MM.1S (cell line): ENCODE data around the gene CXCL8.

Source experiments
- DNase-seq: peaks from one replicate; pipeline ENCODE4 v3.0.0-alpha.2; 2015
- H2AFZ ChIP-seq: fragments of 300-600 bp; sonication (generic); 2 replicates; pipeline ENCODE4 v1.6.0; 2016; ENCODE audit warnings: antibody characterized with exemption, low read length
- H3F3A ChIP-seq: fragments of 300-600 bp; sonication (generic); 2 replicates; pipeline ENCODE4 v1.6.1; 2016; ENCODE audit warnings: mild to moderate bottlenecking, antibody characterized with exemption, low read length, moderate library complexity, mixed read lengths; ENCODE audit not compliant: insufficient read depth
- H3K27ac ChIP-seq: fragments of 300-600 bp; sonication (generic); 2 replicates; pipeline ENCODE4 v1.5.1; 2016; ENCODE audit warnings: mild to moderate bottlenecking, low read length
- H3K27me3 ChIP-seq: fragments of 300-600 bp; sonication (generic); replicated peaks from 2 replicates; pipeline ENCODE4 v1.6.0; 2016; ENCODE audit warnings: low read length; ENCODE audit not compliant: insufficient read depth
- H3K36me3 ChIP-seq: fragments of 300-600 bp; sonication (generic); replicated peaks from 2 replicates; pipeline ENCODE4 v1.6.1; 2016; ENCODE audit warnings: mild to moderate bottlenecking, low read length, mixed read lengths; ENCODE audit not compliant: insufficient read depth
- H3K4me1 ChIP-seq: fragments of 300-600 bp; sonication (generic); 2 replicates; pipeline ENCODE4 v1.6.1; 2016; ENCODE audit warnings: low read length, mixed read lengths
- H3K4me2 ChIP-seq: fragments of 300-600 bp; sonication (generic); 2 replicates; pipeline ENCODE4 v1.6.0; 2016; ENCODE audit warnings: low read depth, low read length
- H3K4me3 ChIP-seq: fragments of 300-600 bp; sonication (generic); 2 replicates; pipeline ENCODE4 v1.5.1; 2016; ENCODE audit warnings: low read length, mixed read lengths
- H3K79me2 ChIP-seq: fragments of 300-600 bp; sonication (generic); 2 replicates; pipeline ENCODE4 v1.6.1; 2016; ENCODE audit warnings: mixed run types, low read length, mixed read lengths
- H3K9ac ChIP-seq: fragments of 300-600 bp; sonication (generic); 2 replicates; pipeline ENCODE4 v1.6.1; 2016; ENCODE audit warnings: low read length, mixed read lengths
- H3K9me2 ChIP-seq: fragments of 300-600 bp; sonication (generic); replicated peaks from 2 replicates; pipeline ENCODE4 v1.6.1; 2016; ENCODE audit warnings: mild to moderate bottlenecking, low read length, mixed read lengths; ENCODE audit not compliant: insufficient read depth
- H3K9me3 ChIP-seq: fragments of 300-600 bp; sonication (generic); replicated peaks from 2 replicates; pipeline ENCODE4 v1.6.1; 2016; ENCODE audit warnings: mild to moderate bottlenecking, low read length, mixed read lengths; ENCODE audit not compliant: insufficient read depth
- H4K20me1 ChIP-seq: fragments of 300-600 bp; sonication (generic); 2 replicates; pipeline ENCODE4 v1.6.1; 2016; ENCODE audit warnings: mild to moderate bottlenecking, low read length, moderate library complexity, mixed read lengths; ENCODE audit not compliant: insufficient read depth
- CTCF ChIP-seq: fragments of 300-600 bp; sonication (generic); IDR thresholded peaks from 2 replicates; pipeline ENCODE4 v1.5.1; 2016; ENCODE audit warnings: antibody characterized with exemption, low read length, mixed read lengths
- EZH2 ChIP-seq: fragments of 300-600 bp; sonication (generic); optimal IDR thresholded peaks from 2 replicates; pipeline ENCODE3; 2017; ENCODE audit warnings: low read depth, mild to moderate bottlenecking, antibody characterized with exemption, low read length, mixed read lengths
- EZH2phosphoT487 ChIP-seq: fragments of 300-600 bp; sonication (generic); IDR thresholded peaks from 2 replicates; pipeline ENCODE4 v1.6.1; 2018; ENCODE audit warnings: antibody characterized with exemption, low read length

Gene CXCL8

GRCh38 chr4:73735231-73735630, 5.1 kb upstream of the CXCL8 start:
- H3F3A ChIP-seq, result no peaks in the 10 kb centered on the region
- H3K36me3 ChIP-seq, result no peaks in the 10 kb centered on the region
- H3K4me2 ChIP-seq, result no peak overlapping the region
- H4K20me1 ChIP-seq, result no peaks in the 10 kb centered on the region
- H3K9ac ChIP-seq, result no peak overlapping the region
- H3K79me2 ChIP-seq, result no peaks in the 10 kb centered on the region
- no peak overlapping the region for H3K4me3 ChIP-seq
- TF ChIP-seq CTCF, result no peak
- no peak for TF ChIP-seq EZH2phosphoT487
- TF ChIP-seq EZH2, result no peak
- no peak overlapping the region for H3K27ac ChIP-seq
- no peaks in the 10 kb centered on the region for H3K4me1 ChIP-seq
- H3K9me3 ChIP-seq, result no peaks in the 10 kb centered on the region
- no peak for DNase-seq
- H3K9me2 ChIP-seq, result no peaks in the 10 kb centered on the region
- no peaks in the 10 kb centered on the region for H3K27me3 ChIP-seq
- H2AFZ ChIP-seq, result no peak overlapping the region

- H4K20me1 ChIP-seq, result no peaks in the 10 kb centered on the region
- no peak overlapping the region for H2AFZ ChIP-seq
- TF ChIP-seq CTCF, result no peak
- no peak for TF ChIP-seq EZH2phosphoT487
- no peak for TF ChIP-seq EZH2
- no peaks in the 10 kb centered on the region for H3K79me2 ChIP-seq
- no peaks in the 10 kb centered on the region for H3F3A ChIP-seq
- no peak overlapping the region for H3K27ac ChIP-seq
- DNase-seq, result no peak
- H3K9ac ChIP-seq, result no peak overlapping the region
- no peaks in the 10 kb centered on the region for H3K36me3 ChIP-seq
- no peaks in the 10 kb centered on the region for H3K27me3 ChIP-seq
- no peaks in the 10 kb centered on the region for H3K9me3 ChIP-seq
- no peak overlapping the region for H3K4me3 ChIP-seq
- no peak overlapping the region for H3K4me2 ChIP-seq
- H3K9me2 ChIP-seq, result no peaks in the 10 kb centered on the region
- no peaks in the 10 kb centered on the region for H3K4me1 ChIP-seq
Observed at GRCh38 chr4:73741031-73741749, 821 bp downstream of the CXCL8 start.

- Histone ChIP-seq H3K9me2 (no peaks in the 10 kb centered on the region), H3K36me3 (no peaks in the 10 kb centered on the region), H3K4me3 (no peak overlapping the region), H3K79me2 (no peaks in the 10 kb centered on the region), H3K9me3 (no peaks in the 10 kb centered on the region), H3K4me2 (no peak overlapping the region), H2AFZ (no peak overlapping the region), H3K27me3 (no peaks in the 10 kb centered on the region), H3K27ac (no peak overlapping the region), H3K9ac (no peak overlapping the region), H4K20me1 (no peaks in the 10 kb centered on the region), H3F3A (no peaks in the 10 kb centered on the region), H3K4me1 (no peaks in the 10 kb centered on the region)
- DNase-seq, result no peak
- TF ChIP-seq EZH2, result no peak
- TF ChIP-seq EZH2phosphoT487, result no peak
- no peak for TF ChIP-seq CTCF
Observed at GRCh38 chr4:73741750-73742489, 1.6 kb downstream of the CXCL8 start.
